Endothelial cell (in vitro differentiated cells): ENCODE data around the gene SLC66A2. TPM values are rescaled to one million over a fixed set of nuclear protein-coding genes. Genes with fewer than 3 reads are reported as not detected.
"Not testable (repeated sequence)": the region's sequence is repeated elsewhere in the genome, so short reads cannot be mapped to it uniquely, and the experiment has no call there.

Experiments used
- DNase-seq: peaks from one replicate; pipeline ENCODE4 v3.0.0; 2021; ENCODE audit warnings: low spot score
- H3K27ac Mint-ChIP-seq: one replicate; pipeline ENCODE4 v1.8.0; 2021; ENCODE audit warnings: mixed read lengths, inconsistent platforms; ENCODE audit not compliant: unreplicated experiment
- H3K27me3 Mint-ChIP-seq: one replicate; pipeline ENCODE4 v1.8.0; 2021; ENCODE audit warnings: mild to moderate bottlenecking, moderate library complexity, mixed read lengths, inconsistent platforms; ENCODE audit not compliant: unreplicated experiment
- H3K36me3 Mint-ChIP-seq: one replicate; pipeline ENCODE4 v1.8.0; 2021; ENCODE audit warnings: mild to moderate bottlenecking, low read depth, mixed read lengths, inconsistent platforms; ENCODE audit not compliant: unreplicated experiment
- H3K4me1 Mint-ChIP-seq: one replicate; pipeline ENCODE4 v1.8.0; 2021; ENCODE audit warnings: mild to moderate bottlenecking, mixed read lengths, inconsistent platforms; ENCODE audit not compliant: unreplicated experiment
- H3K4me3 Mint-ChIP-seq: one replicate; pipeline ENCODE4 v1.8.0; 2021; ENCODE audit warnings: mild to moderate bottlenecking, mixed read lengths, inconsistent platforms; ENCODE audit not compliant: unreplicated experiment
- H3K9me3 Mint-ChIP-seq: one replicate; pipeline ENCODE4 v1.8.0; 2021; ENCODE audit warnings: mixed read lengths, inconsistent platforms; ENCODE audit not compliant: unreplicated experiment
- CTCF ChIP-seq: fragments of 200-600 bp; sonication (generic); IDR thresholded peaks from one replicate; pipeline ENCODE4 v1.5.0; 2021; ENCODE audit warnings: antibody characterized with exemption; ENCODE audit not compliant: unreplicated experiment
- total RNA-seq: library from RNA; stranded (reverse); fragmentation: NEBNext Ultra II Directional; extraction: Animal tissue kit (Norgen Biotek cat#: 25700); gene quantifications from one replicate; pipeline ENCODE4 v1.2.1, GENCODE V29; 2021; ENCODE audit not compliant: unreplicated experiment

SLC66A2 gene
- total RNA-seq, 1 donor from 2014 or later, result 31.8 TPM

- DNase-seq, result no peak
- Mint-ChIP-seq H3K4me1 (peaks cover 3% of the 10 kb centered on the region), H3K27ac (no peak overlapping the region), H3K36me3 (peaks cover 3% of the 10 kb centered on the region), H3K27me3 (peaks cover 11% of the 10 kb centered on the region), H3K4me3 (no peak overlapping the region), H3K9me3 (no peaks in the 10 kb centered on the region)
- TF ChIP-seq CTCF, result no peak
Measured at GRCh38 chr18:79961527-79962291, 10.3 kb upstream of the SLC66A2 start.

GRCh38 chr18:79960921-79961526 lies 9.6 kb upstream of the SLC66A2 start:
- no peak for TF ChIP-seq CTCF
- no peak overlapping the region for H3K4me3 Mint-ChIP-seq
- H3K36me3 Mint-ChIP-seq, result peaks cover 3% of the 10 kb centered on the region
- no peaks in the 10 kb centered on the region for H3K9me3 Mint-ChIP-seq
- peaks cover 11% of the 10 kb centered on the region for H3K27me3 Mint-ChIP-seq
- H3K27ac Mint-ChIP-seq, result no peak overlapping the region
- H3K4me1 Mint-ChIP-seq, result peaks cover 3% of the 10 kb centered on the region
- no peak for DNase-seq

GRCh38 chr18:79960161-79960801 lies 8.8 kb upstream of the SLC66A2 start:
- not testable (repeated sequence) for H3K9me3 Mint-ChIP-seq, H3K4me1 Mint-ChIP-seq, H3K27ac Mint-ChIP-seq, H3K27me3 Mint-ChIP-seq, DNase-seq, H3K36me3 Mint-ChIP-seq, H3K4me3 Mint-ChIP-seq

- Mint-ChIP-seq H3K4me3 (no peak overlapping the region), H3K27me3 (peaks cover 11% of the 10 kb centered on the region), H3K27ac (no peak overlapping the region), H3K4me1 (no peaks in the 10 kb centered on the region), H3K36me3 (peaks cover 3% of the 10 kb centered on the region), H3K9me3 (no peaks in the 10 kb centered on the region)
- DNase-seq, result no peak
- no peak for TF ChIP-seq CTCF
Measured at GRCh38 chr18:79958981-79959380, 7.5 kb upstream of the SLC66A2 start.

- no peaks in the 10 kb centered on the region for H3K4me1 Mint-ChIP-seq
- no peak for DNase-seq
- peaks cover 13% of the 10 kb centered on the region for H3K27me3 Mint-ChIP-seq
- no peak overlapping the region for H3K27ac Mint-ChIP-seq
- no peak for TF ChIP-seq CTCF
- H3K4me3 Mint-ChIP-seq, result no peak overlapping the region
- no peaks in the 10 kb centered on the region for H3K36me3 Mint-ChIP-seq
- no peaks in the 10 kb centered on the region for H3K9me3 Mint-ChIP-seq
Measured at GRCh38 chr18:79956276-79956675, 4.8 kb upstream of the SLC66A2 start.
